HepG2 (cell line): ENCODE results near the gene IFIT1B. TPM values are rescaled to one million over a fixed set of nuclear protein-coding genes. Genes with fewer than 3 reads are reported as not detected.

ENCODE experiments used
- ATM ChIP-seq: fragments of 450-650 bp; IDR thresholded peaks from 2 replicates; pipeline ENCODE4 v1.7.1; 2017; ENCODE audit warnings: mild to moderate bottlenecking, borderline replicate concordance
- CEBPB ChIP-seq: IDR thresholded peaks from 2 replicates; pipeline ENCODE4 v1.6.1; 2011; ENCODE audit warnings: low read depth, low read length, improper control_type of control experiment, borderline replicate concordance
- FOSL1 ChIP-seq: sonication (generic); formaldehyde crosslinking; IDR thresholded peaks from 2 replicates; pipeline ENCODE4 v1.9.0; 2021; ENCODE audit warnings: missing genetic modification reagents, borderline replicate concordance
- HOXA9 ChIP-seq: sonication (generic); formaldehyde crosslinking; IDR thresholded peaks from 2 replicates; pipeline ENCODE4 v1.8.1; 2022; ENCODE audit warnings: missing genetic modification reagents, mild to moderate bottlenecking, moderate library complexity, borderline replicate concordance
- LRRFIP1 ChIP-seq: sonication (generic); formaldehyde crosslinking; conservative IDR thresholded peaks from 2 replicates; pipeline ENCODE4 v1.4.0; 2020; ENCODE audit warnings: missing genetic modification reagents
- POGZ ChIP-seq: sonication (generic); formaldehyde crosslinking; IDR thresholded peaks from 2 replicates; pipeline ENCODE4 v1.4.0; 2020; ENCODE audit warnings: mild to moderate bottlenecking, missing genetic modification reagents
- RARA ChIP-seq: IDR thresholded peaks from 2 replicates; pipeline ENCODE4 v1.6.1; 2016; ENCODE audit warnings: missing genetic modification reagents, missing compliant biosample characterization
- SETDB1 ChIP-seq: sonication (generic); formaldehyde crosslinking; IDR thresholded peaks from 2 replicates; pipeline ENCODE4 v1.5.1; 2020; ENCODE audit warnings: missing genetic modification reagents, mild to moderate bottlenecking, borderline replicate concordance
- SMYD3 ChIP-seq: sonication (generic); formaldehyde crosslinking; IDR thresholded peaks from 2 replicates; pipeline ENCODE4 v1.8.1; 2023; ENCODE audit warnings: mild to moderate bottlenecking, missing genetic modification reagents
- TFE3 ChIP-seq: IDR thresholded peaks from 2 replicates; pipeline ENCODE4 v1.6.1; 2016
- ZFX ChIP-seq: sonication (generic); formaldehyde crosslinking; IDR thresholded peaks from 2 replicates; pipeline ENCODE4 v1.4.0; 2020; ENCODE audit warnings: mild to moderate bottlenecking, low read depth, missing genetic modification reagents, moderate library complexity
- ZNF407 ChIP-seq: sonication (generic); formaldehyde crosslinking; IDR thresholded peaks from one replicate; pipeline ENCODE4 v1.5.1; 2020; ENCODE audit warnings: mild to moderate bottlenecking, missing genetic modification reagents; ENCODE audit errors: not compliant biosample characterization
- ZNF446 ChIP-seq: sonication (generic); formaldehyde crosslinking; IDR thresholded peaks from 2 replicates; pipeline ENCODE4 v1.5.0; 2020; ENCODE audit warnings: mild to moderate bottlenecking, missing genetic modification reagents
- ZNF556 ChIP-seq: sonication (generic); formaldehyde crosslinking; IDR thresholded peaks from 2 replicates; pipeline ENCODE4 v1.4.0; 2020; ENCODE audit warnings: mild to moderate bottlenecking, missing genetic modification reagents, borderline replicate concordance
- ZSCAN31 ChIP-seq: sonication (generic); formaldehyde crosslinking; IDR thresholded peaks from 2 replicates; pipeline ENCODE4 v1.5.0; 2020; ENCODE audit warnings: low read depth, mild to moderate bottlenecking, missing genetic modification reagents
- polyA plus RNA-seq, 8 experiments: library from polyadenylated mRNA; depleted of rRNA in 3 of 8; stranded (reverse) in 7 of 8; unstranded in 1 of 8; fragments of >200 nt; fragmentation: Illumina TruSeq in 4 of 8; extraction: Trizol in 4 of 8; gene quantifications; 2 replicates each; pipeline versions ENCODE4 v1.2.1 to v1.2.3, GENCODE V29; 2011 to 2016; ENCODE audit warnings: low read depth in 4 of 8, missing spikeins in 1 of 8, mixed read lengths in 1 of 8; ENCODE audit not compliant: insufficient read depth in 1 of 8
- total RNA-seq, 5 experiments: library from RNA; depleted of rRNA; stranded (reverse); fragments of >200 nt; fragmentation: Illumina TruSeq; extraction: Trizol; gene quantifications; 2 replicates each; pipeline ENCODE4 v1.2.3, GENCODE V29; 2016; ENCODE audit warnings: low read depth in 1 of 5
- TF ChIP-seq, protein P1 (sequence below): sonication (generic); formaldehyde crosslinking; IDR thresholded peaks from 2 replicates; pipeline ENCODE4 v1.5.0; 2020; ENCODE audit warnings: missing genetic modification reagents, mild to moderate bottlenecking, borderline replicate concordance

IFIT1B gene
- total and polyA plus RNA-seq, 2 of the 13 experiments (the other 11 are each of a cell fraction or from before 2014, with no cell fraction given), result not detected

DNA sequence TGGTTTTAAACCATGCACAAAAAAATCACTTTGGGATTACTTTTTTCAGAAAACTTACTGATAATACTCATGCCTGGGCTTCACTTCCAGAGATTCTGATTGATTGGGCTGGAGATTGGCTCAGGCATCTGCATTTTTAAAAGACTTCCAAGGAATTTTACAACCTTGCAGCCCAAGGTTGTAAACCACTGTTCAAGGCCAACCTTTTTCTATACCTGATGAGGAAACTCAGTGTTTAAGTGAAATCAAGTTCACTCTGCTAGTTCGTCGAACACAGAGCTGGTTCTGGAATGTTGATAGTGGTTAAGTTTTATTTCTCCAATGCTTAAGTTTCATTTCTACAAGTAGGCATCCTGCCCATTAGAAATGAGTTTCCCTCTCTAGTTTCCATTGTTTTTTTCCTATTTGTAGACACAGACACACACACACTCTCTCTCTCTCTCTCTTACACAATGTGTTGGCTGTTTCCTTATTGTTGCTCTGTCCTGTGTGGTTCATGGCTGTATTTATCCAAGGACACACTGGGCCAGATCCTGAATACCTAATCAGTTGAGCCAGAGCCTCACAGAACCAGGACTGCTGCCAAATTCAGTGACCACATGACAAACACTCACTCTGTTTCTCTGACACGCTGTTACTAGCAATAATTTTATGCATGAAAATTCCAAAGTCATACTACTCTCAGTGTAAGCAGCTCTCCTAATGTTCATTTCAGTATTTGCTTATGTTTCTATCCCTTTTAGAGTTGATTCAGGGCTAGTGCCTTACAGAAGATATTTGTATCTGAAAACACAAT lies 3.7 kb upstream of the IFIT1B start (continued):
- TF ChIP-seq SMYD3 (no peak), ZNF446 (no peak), ZFX (CRISPR knock-in tag) (no peak), ZNF407 (CRISPR knock-in tag) (no peak), ZNF556 (CRISPR knock-in tag) (no peak), HOXA9 (CRISPR knock-in tag) (no peak), RARA (peak; percentile 89), LRRFIP1 (CRISPR knock-in tag) (no peak), TFE3 (peak; percentile 77; the same call in 1 of the 2 replicates), ATM (no peak), FOSL1 (CRISPR knock-in tag) (no peak), POGZ (CRISPR knock-in tag) (peak; percentile 44; the same call in 1 of the 2 replicates), SETDB1 (CRISPR knock-in tag) (no peak), ZSCAN31 (no peak), CEBPB (peak; percentile 93)
- TF ChIP-seq, protein P1, sequence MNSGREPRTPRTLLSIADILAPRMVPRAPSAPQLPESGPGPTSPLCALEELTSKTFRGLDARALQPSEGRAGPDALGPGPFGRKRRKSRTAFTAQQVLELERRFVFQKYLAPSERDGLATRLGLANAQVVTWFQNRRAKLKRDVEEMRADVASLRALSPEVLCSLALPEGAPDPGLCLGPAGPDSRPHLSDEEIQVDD, result no peak
